ENCODE data around the gene CANX.

Gene CANX

DNA sequence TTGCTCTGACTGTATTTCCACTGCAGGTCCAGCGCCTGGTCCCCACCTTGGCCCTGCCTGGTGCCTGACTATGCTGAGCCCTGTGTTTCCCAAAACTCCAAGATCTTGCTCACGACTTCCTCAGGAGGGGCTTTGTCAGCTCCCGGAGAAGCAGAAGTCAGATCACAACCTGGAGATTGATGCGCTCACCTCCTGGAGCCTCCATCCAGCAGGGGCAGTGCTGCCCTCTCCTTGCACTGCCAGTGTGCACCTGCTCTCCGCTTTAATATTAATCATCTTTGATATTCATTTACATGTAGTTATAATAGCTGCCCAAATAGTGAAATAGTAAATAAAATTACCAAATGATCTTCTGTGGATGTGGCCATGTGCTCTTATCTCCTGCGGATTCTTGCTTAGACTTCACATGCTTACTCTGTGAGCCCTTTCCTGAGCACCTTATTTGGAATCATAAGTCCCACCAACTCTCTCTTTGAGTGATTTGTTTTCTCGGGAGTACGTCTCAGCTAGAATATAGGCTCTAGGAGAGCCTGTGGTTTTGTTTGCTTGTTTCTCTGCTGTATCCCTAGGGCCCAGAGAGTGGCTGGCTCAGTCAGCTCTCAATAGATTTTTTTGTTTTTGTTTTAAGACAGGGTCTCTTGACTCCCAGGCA, 51.2 kb downstream of the CANX start:
- no peak for DNase-seq (ENCODE audit: low read depth)

DNA sequence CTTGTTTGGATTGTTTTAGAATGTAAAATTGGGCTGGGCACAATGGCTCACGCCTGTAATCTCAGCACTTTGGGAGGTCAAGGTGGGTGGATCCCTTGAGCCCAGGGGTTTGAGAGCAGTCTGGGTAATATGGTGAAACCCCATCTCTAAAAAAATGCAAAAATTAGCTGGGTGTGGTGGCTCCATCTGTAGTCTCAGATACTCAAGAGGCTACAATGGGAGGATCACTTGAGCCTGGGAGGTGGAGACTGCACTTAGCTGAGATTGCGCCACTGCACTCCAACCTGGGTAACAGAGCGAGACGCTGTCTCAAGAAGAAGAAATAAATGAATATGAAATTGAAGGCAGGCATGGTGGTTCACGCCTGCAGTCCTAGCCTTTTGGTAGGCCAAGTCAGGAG, 55.2 kb downstream of the CANX start:
- no peak for DNase-seq (ENCODE audit: low read depth)

DNA sequence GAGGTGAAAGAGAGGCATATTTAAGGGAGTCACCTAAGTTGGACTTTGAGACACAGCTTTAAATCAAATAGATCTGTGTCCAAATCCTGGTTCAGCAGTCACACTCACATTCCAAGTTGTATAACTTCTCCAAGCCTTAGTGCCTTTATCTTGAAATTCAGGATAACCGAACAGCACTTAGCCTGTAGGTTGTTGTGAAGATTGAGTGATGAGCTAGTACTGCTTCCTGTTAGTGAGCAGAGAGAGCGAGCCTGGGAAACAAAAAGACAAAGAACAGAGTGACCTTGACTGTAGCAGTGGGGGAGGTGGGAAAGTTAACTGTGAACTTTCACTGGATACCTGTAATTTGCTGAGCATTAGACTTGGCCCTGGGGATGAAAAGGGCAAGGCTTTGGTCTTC, 56.3 kb downstream of the CANX start:
- DNase-seq (ENCODE audit: low read depth) = no peak

- no peak for DNase-seq (ENCODE audit: low read depth)
These were observed 60.2 kb downstream of the CANX start for GRCh38 chr5:179758955-179759354.

DNA sequence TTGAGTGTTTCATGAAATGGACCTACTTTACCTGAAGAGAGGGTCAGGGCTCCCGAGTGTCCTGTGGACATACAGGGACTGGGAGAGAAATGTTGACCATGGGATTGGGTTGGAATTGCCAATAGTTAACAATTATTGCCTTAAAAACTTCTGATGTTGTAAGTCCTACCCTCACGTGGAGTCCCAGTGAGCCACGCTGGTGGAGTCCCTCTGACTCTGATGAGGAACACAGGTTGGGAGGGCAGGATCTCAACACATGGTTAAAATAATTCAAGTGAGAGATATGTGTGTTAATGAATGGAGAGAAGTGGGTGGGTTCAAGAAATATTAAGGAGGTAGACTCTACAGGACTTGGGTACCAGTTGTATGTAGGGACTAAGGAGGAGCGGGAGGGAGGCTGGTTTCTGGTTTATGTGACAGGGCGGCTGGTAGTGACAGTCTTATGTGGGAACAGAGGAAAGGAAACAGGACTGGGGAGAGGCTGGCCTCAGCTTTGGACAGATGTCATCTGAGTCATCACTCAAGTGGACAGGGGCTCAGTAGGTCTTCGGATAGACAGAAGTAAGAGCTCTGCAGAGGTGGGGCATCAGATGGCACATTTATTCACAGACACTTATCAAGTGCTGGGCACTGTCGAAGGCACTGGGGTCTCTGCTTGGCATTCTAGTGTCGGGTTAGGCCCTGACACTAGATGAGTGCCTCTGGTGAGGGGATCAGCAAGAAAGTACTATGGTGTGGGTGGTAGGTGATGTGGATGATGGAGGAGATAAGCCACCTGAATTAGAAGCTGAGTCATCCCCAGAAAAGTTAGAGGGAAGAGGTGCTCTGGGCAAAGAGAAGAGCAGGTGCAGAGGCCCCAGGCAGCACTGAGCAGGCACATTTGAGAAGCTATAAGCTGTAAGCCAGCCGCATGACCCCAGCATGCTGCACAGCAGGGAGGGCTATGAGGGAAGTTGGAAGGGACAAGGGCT, 61.1 kb downstream of the CANX start:
- no peak for DNase-seq (ENCODE audit: low read depth)

DNA sequence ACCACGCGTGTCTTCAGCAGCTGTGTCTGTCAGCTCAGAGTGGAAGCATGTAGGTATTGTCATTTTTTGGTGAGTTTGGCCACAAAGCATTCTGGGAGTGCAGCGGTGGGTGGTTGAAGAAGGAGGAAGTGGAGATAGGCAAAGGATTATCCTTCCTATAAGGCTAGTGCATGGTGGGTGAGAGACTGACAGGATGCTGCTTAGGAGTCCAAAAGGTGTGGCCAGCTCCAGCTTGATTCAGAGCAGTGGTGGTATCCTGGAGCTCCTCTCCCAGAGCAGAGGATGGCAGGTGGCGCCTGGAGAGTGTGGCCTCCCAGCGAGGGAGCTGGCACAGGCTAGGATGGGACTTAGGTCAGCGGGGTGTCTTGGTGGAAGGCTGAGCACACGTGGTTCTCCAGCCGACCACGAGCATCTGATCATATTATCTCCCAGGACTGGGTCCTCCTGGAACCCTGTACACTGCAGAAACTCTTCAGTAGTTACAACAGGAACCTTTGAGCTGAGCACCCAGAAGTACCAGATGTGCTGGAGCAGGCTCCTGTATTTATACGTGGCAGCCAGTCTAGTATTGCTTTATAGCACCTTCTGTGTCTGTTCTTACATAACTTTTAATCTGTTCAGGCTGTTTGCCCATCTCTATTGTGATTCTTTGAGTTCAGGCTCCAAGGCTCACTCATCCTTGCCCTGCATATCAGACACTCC, 63.5 kb downstream of the CANX start:
- DNase-seq (ENCODE audit: low read depth) = no peak

DNA sequence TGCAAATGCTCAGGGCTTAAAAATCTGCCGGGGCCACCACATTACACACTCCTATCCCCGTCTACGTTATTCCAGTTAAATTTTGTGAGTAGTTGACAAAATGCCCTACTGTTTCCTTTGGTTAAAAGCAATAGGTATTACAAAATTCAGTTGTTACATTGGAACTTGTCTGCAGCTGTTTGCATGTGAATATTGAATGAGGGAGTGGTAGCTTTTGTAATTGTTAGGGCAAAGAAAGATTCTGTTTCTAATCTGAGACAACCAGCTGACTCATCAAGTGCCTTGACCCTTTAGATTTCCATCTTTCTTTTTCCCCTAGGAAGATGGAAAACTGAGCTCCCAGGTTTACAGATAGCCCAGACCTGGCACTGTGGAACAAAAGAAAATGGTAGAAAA, 64.0 kb downstream of the CANX start:
- no peak for DNase-seq (ENCODE audit: low read depth)

GRCh38 chr5:179763215-179763945, 64.6 kb downstream of the CANX start:
- DNase-seq (ENCODE audit: low read depth) = peak; percentile 17

DNA sequence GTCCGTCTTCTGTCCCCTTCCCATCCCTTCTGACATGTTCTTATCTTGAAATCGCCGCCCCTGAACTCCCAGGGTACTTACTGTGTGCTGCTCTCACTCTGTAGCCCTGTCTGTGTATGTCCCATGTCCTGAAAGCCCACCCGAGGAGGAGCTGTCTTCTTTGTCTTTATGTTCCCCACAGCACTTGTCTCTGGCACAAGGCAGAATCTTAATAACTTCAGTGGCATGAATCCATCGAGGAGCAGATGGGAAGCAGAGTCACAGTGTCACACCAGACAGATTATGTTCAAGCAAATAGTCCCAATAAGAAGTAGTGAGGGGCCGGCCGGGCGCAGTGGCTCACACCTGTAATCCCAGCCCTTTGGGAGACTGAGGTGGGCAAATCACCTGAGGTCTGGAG, 65.3 kb downstream of the CANX start:
- no peak for DNase-seq (ENCODE audit: low read depth)

- DNase-seq (ENCODE audit: low read depth) = no peak
These were observed 66.6 kb downstream of the CANX start for GRCh38 chr5:179765400-179765799.

DNA sequence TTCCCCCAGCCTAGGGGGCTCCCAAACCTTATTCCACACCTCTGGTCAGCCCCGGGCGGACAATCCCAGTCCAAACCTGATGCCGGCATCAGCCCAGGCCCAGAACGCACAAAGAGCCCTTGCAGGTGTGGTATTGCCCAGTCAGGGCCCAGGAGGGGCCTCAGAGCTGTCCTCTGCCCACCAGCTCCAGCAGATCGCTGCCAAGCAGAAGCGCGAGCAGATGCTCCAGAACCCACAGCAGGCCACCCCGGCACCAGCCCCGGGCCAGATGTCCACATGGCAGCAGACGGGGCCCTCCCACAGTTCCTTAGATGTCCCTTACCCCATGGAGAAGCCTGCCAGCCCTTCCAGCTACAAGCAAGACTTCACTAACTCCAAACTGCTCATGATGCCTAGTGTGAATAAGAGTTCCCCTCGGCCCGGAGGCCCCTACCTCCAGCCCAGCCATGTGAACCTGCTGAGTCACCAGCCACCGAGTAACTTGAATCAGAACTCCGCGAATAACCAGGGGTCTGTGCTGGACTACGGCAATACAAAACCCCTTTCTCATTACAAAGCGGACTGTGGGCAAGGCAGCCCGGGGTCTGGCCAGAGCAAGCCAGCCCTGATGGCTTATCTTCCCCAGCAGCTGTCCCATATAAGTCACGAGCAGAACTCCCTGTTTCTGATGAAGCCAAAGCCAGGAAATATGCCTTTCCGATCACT, 67.4 kb downstream of the CANX start:
- DNase-seq (ENCODE audit: low read depth) = no peak

DNA sequence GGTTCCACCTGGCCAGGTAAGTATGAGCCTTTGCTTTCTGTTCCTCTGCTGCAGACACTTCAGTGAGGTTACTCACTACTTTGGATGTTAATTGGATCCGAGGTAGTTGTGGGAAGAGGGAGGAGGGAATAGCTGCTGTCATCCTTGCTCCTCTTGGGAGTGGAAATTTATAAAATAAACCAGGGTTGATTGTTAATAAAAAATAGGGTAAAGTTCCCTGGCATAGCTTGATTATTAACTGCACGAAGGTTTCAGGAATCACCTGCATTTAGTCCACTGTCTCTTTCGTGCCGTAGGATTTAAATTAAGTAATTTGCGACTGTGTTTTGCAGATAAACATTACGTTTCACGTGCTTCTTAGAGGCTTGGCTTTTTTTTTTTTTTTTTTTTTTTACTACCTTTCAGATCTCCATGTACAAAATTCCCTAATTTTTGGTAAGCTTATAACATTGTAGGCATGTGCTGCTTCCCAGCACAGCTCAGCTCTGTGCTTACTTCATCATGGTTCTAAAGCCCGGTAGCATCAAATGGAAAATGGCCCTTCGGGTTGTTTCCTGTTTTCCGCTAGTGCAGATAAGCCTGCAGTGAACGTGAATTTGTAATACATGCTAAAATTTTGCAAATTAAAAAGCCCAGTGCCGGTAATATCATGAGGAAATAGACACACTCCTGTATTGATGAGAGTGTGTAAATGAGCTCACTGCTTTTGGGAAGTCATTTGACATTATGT, 68.1 kb downstream of the CANX start:
- DNase-seq (ENCODE audit: low read depth) = no peak

DNA sequence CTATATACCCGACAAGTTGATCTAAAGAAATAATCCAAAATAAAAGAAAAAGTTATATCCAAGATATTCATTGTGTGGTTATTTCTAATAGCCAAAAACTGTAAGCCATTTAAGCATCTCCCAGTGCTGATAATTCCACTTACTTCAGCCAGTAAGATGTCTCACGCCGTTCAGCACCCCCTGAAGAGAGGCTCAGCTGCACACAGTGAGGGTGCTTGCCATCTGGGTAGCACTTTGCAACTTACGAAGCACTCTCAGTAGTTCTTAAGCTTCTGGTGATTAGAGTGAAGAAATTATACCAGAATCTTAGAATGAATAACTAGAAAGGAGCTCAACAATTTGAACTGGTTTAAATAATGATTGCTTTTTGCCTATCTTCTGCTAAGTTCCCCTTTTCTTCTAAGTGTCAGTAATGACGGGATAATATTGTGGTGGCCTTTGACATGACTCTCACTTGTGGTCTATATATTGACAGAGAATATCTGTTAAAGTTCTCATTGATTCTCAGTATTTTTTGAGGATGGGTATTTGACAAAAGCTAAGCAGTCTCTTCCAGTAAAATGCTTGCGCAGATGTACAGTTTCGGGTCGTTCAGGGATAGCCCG, 68.8 kb downstream of the CANX start:
- no peak for DNase-seq (ENCODE audit: low read depth)

GRCh38 chr5:179768326-179769085, 69.7 kb downstream of the CANX start:
- DNase-seq (ENCODE audit: low read depth) = no peak

DNA sequence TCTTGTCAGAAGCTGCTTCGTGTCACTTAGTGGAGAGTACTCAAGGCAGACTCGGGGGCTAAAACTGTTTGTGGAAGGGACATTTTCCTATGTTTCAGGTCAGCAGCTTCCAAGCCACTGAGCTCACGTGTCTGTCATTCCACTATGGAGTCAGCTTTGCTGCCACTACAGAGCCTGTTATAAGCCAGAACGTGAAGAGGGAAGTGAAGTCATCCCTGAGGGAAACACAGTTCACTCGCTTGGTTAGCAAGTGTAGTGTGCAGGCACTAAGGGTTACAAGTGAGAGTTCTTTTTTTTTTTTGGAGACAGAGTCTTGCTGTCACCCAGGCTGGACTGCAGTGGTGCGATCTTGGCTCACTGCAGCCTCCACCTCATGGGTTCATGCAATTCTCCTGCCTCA, 70.5 kb downstream of the CANX start:
- DNase-seq (ENCODE audit: low read depth) = no peak

DNA sequence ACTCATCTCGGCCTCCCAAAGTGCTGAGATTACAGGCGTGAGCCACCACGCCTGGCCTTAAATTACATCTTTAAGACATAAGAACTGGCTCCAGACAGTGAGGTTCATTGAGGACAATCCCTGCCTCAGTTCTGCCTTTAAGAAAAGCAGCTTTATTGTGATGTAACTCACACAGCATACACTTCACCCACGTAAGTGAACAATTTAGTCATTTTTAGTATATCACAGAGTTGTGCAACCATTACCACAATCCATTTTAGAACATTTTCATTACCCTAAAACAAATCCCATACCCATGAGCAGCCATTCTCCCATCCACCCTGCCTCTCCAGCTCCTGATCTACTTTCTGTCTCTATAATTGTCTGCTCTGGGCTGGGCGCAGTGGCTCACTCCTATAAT, 71.0 kb downstream of the CANX start:
- DNase-seq (ENCODE audit: low read depth) = no peak

GRCh38 chr5:179771311-179771895, 72.6 kb downstream of the CANX start:
- no peak for DNase-seq (ENCODE audit: low read depth)

DNA sequence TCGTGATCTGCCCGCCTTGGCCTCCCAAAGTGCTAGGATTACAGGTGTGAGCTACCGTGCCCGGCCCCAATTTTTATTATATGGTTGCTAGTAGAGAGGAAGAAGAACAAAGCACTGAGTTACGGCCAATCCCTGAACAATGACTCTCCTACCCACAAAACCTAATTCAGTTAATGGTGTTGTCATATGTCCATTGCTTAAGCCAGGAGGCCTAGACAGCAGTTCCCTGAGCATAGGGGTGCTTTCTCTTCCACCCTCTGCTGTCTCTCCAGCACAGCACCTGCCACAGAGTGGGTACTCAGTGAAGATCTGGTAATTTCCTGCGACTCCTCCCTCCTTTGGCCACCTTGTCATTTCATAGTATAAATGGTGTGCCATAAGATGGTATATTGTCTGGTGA, 73.6 kb downstream of the CANX start:
- DNase-seq (ENCODE audit: low read depth) = no peak

GRCh38 chr5:179773686-179774040, 74.9 kb downstream of the CANX start:
- DNase-seq (ENCODE audit: low read depth) = no peak
